Measurements from ENCODE around the gene KIDINS220. TPM values are rescaled to one million over a fixed set of nuclear protein-coding genes. Genes with fewer than 3 reads are reported as not detected.

The KIDINS220 gene
- total RNA-seq, 1 experiment from 2014 or later = 20.1 TPM

- ChIA-PET POLR2A (no interaction called here), RAD21 (ENCODE audit: low non-redundant PET in 1 of 2, low total read pairs in 2 of 2, uncharacterized antibody in 2 of 2, unreplicated experiment in 2 of 2) (no interaction called here), CTCF (no interaction called here)
- Histone ChIP-seq H3K4me3 (replicated peaks in 1 of 2; ENCODE audit: low read depth in 1 of 2, low read length in 2 of 2) (no peak overlapping the region), H3K36me3 (ENCODE audit: control insufficient read depth in 1 of 2, insufficient read depth in 2 of 2, low read length in 2 of 2) (no peaks in the 10 kb centered on the region; a peak in 1 of 4 replicates), H3K4me1 (ENCODE audit: control insufficient read depth in 1 of 2, insufficient read depth in 2 of 2, low read length in 2 of 2) (no peaks in the 10 kb centered on the region), H3K4me2 (ENCODE audit: low read length) (no peak overlapping the region), H3K27me3 (ENCODE audit: insufficient read depth, low read length) (no peaks in the 10 kb centered on the region), H3K27ac (ENCODE audit: low read depth, low read length) (no peak overlapping the region), H3K9me3 (ENCODE audit: control insufficient read depth in 1 of 2, insufficient read depth in 1 of 2, low read depth in 1 of 2, low read length in 2 of 2) (no peaks in the 10 kb centered on the region), H3K9me2 (ENCODE audit: insufficient read depth) (no peaks in the 10 kb centered on the region), H4K20me1 (ENCODE audit: insufficient read depth) (no peaks in the 10 kb centered on the region), H3K9ac (ENCODE audit: low read length) (no peak overlapping the region), H2AFZ (ENCODE audit: low read depth, low read length, poor library complexity, severe bottlenecking) (no peak overlapping the region), H3K79me2 (ENCODE audit: insufficient read depth, low read length) (no peaks in the 10 kb centered on the region)
- no peak for DNase-seq (ENCODE audit: low read depth, low spot score)
- BruUV-seq (replicated peaks) = no TSS peak
- TF ChIP-seq SIN3A (IDR thresholded peaks at IDR 0.05; ENCODE audit: low read depth) (no peak), CBX3 (IDR thresholded peaks at IDR 0.05; ENCODE audit: low read depth) (no peak), CTCF (IDR thresholded peaks at IDR 0.05 in 2 of 3, conservative IDR thresholded peaks at IDR 0.05 in 1 of 3; ENCODE audit: borderline replicate concordance in 1 of 3, insufficient read depth in 1 of 3, low read depth in 2 of 3, low read length in 2 of 3) (no peak), SRF (IDR thresholded peaks at IDR 0.05; ENCODE audit: low read depth) (no peak)
- ATAC-seq = no peak
- intact Hi-C loops (cut with micrococcal nuclease) = no loop called here
Measured at GRCh38 chr2:8885449-8886201, 48.2 kb upstream of the KIDINS220 start.

GRCh38 chr2:8884812-8885211 lies 47.4 kb upstream of the KIDINS220 start:
- intact Hi-C loops (cut with micrococcal nuclease) = no loop called here
- no peaks in the 10 kb centered on the region; a peak in 1 of 4 replicates for H3K36me3 ChIP-seq (ENCODE audit: control insufficient read depth in 1 of 2, insufficient read depth in 2 of 2, low read length in 2 of 2)
- no peaks in the 10 kb centered on the region for H3K27me3 ChIP-seq (ENCODE audit: insufficient read depth, low read length)
- H3K9ac ChIP-seq (ENCODE audit: low read length) = no peak overlapping the region
- H3K4me1 ChIP-seq (ENCODE audit: control insufficient read depth in 1 of 2, insufficient read depth in 2 of 2, low read length in 2 of 2) = no peaks in the 10 kb centered on the region
- ChIA-PET CTCF (no interaction called here), POLR2A (no interaction called here), RAD21 (ENCODE audit: low non-redundant PET in 1 of 2, low total read pairs in 2 of 2, uncharacterized antibody in 2 of 2, unreplicated experiment in 2 of 2) (no interaction called here)
- DNase-seq (ENCODE audit: low read depth, low spot score) (no peak), ATAC-seq (no peak)
- no peak overlapping the region for H3K27ac ChIP-seq (ENCODE audit: low read depth, low read length)
- H3K9me3 ChIP-seq (ENCODE audit: control insufficient read depth in 1 of 2, insufficient read depth in 1 of 2, low read depth in 1 of 2, low read length in 2 of 2) = no peaks in the 10 kb centered on the region
- H3K4me3 ChIP-seq (replicated peaks in 1 of 2; ENCODE audit: low read depth in 1 of 2, low read length in 2 of 2) = no peak overlapping the region
- no peak overlapping the region for H3K4me2 ChIP-seq (ENCODE audit: low read length)
- no peaks in the 10 kb centered on the region for H4K20me1 ChIP-seq (ENCODE audit: insufficient read depth)
- H3K79me2 ChIP-seq (ENCODE audit: insufficient read depth, low read length) = no peaks in the 10 kb centered on the region
- no peak overlapping the region for H2AFZ ChIP-seq (ENCODE audit: low read depth, low read length, poor library complexity, severe bottlenecking)
- no peaks in the 10 kb centered on the region for H3K9me2 ChIP-seq (ENCODE audit: insufficient read depth)
- BruUV-seq (replicated peaks) = no TSS peak
- TF ChIP-seq REST (IDR thresholded peaks at IDR 0.05; ENCODE audit: low read depth) (no peak), CBX3 (IDR thresholded peaks at IDR 0.05; ENCODE audit: low read depth) (no peak), TCF7L2 (IDR thresholded peaks at IDR 0.05; ENCODE audit: borderline replicate concordance, extremely low read depth, insufficient read depth, insufficient read length) (no peak), CEBPB (IDR thresholded peaks at IDR 0.05; ENCODE audit: low read depth) (no peak), SP1 (IDR thresholded peaks at IDR 0.05; ENCODE audit: low read depth) (no peak), EZH2phosphoT487 (IDR thresholded peaks at IDR 0.05; ENCODE audit: borderline replicate concordance) (no peak), POLR2A (IDR thresholded peaks at IDR 0.05; ENCODE audit: borderline replicate concordance, extremely low read depth, insufficient read depth, insufficient read length) (no peak), RAD21 (IDR thresholded peaks at IDR 0.05; ENCODE audit: low read depth) (no peak), SRF (IDR thresholded peaks at IDR 0.05; ENCODE audit: low read depth) (no peak)
- TF ChIP-seq, protein P1, sequence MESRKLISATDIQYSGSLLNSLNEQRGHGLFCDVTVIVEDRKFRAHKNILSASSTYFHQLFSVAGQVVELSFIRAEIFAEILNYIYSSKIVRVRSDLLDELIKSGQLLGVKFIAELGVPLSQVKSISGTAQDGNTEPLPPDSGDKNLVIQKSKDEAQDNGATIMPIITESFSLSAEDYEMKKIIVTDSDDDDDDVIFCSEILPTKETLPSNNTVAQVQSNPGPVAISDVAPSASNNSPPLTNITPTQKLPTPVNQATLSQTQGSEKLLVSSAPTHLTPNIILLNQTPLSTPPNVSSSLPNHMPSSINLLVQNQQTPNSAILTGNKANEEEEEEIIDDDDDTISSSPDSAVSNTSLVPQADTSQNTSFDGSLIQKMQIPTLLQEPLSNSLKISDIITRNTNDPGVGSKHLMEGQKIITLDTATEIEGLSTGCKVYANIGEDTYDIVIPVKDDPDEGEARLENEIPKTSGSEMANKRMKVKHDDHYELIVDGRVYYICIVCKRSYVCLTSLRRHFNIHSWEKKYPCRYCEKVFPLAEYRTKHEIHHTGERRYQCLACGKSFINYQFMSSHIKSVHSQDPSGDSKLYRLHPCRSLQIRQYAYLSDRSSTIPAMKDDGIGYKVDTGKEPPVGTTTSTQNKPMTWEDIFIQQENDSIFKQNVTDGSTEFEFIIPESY (IDR thresholded peaks at IDR 0.05; ENCODE audit: extremely low read depth, insufficient replicate concordance, low read length) = no peak
